Measurements from ENCODE around the gene OGFOD2. TPM values are rescaled to one million over a fixed set of nuclear protein-coding genes. Genes with fewer than 3 reads are reported as not detected.

OGFOD2 gene
- total RNA-seq, 1 donor from 2014 or later: 15.0 TPM

DNA sequence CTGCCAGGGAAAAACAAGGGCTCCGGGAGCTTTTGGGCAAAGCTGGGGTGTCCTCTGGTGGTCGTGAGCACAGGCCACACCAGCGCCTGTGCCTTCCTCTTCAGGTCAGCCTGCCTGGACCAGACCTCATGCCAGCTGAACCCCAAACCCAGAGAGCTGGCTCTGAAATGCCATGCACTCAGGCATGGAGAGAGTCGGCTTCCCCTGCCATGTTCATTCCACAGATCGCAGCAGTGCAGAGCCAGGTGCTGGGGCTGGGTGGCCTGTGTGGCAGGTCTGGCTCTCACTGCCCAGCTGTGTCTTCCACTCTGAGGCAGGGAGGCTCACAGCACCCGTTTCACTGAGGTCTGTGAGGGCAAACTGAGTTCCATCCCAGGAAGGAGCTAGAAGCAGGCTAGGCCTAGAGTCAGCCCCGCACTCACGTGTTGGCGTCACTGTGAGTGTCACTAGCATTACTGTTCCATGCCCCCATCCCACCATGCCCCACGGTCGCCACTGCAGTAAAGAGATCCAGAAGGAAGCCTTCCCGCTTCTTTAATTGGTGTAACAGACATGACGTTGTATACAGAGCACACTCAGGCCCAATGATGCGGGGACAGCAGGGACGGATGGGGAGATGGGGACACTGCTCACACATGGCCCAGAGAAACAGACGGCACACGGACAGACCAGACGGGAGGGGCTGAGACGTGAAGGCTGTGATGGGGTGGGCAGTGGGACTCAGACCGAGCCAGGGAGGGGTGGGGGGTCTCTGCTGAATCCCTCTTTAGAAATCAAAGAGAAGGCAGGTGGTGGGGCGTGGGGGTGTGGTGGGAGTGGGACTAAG, 8.1 kb downstream of the OGFOD2 start:
- Histone ChIP-seq H3K4me3 (ENCODE audit: low read depth, low read length) (no peak overlapping the region), H3K27me3 (ENCODE audit: control insufficient read depth, insufficient read depth, low read length) (no peaks in the 10 kb centered on the region), H3K36me3 (ENCODE audit: control insufficient read depth, insufficient read depth, low read length) (peaks cover 18% of the 10 kb centered on the region)
- TF ChIP-seq, protein P1, sequence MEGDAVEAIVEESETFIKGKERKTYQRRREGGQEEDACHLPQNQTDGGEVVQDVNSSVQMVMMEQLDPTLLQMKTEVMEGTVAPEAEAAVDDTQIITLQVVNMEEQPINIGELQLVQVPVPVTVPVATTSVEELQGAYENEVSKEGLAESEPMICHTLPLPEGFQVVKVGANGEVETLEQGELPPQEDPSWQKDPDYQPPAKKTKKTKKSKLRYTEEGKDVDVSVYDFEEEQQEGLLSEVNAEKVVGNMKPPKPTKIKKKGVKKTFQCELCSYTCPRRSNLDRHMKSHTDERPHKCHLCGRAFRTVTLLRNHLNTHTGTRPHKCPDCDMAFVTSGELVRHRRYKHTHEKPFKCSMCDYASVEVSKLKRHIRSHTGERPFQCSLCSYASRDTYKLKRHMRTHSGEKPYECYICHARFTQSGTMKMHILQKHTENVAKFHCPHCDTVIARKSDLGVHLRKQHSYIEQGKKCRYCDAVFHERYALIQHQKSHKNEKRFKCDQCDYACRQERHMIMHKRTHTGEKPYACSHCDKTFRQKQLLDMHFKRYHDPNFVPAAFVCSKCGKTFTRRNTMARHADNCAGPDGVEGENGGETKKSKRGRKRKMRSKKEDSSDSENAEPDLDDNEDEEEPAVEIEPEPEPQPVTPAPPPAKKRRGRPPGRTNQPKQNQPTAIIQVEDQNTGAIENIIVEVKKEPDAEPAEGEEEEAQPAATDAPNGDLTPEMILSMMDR (IDR thresholded peaks at IDR 0.05; ENCODE audit: insufficient read depth, low read length, severe bottlenecking): no peak
- DNase-seq (ENCODE audit: low read depth): no peak
- no peak for FAIRE-seq

DNA sequence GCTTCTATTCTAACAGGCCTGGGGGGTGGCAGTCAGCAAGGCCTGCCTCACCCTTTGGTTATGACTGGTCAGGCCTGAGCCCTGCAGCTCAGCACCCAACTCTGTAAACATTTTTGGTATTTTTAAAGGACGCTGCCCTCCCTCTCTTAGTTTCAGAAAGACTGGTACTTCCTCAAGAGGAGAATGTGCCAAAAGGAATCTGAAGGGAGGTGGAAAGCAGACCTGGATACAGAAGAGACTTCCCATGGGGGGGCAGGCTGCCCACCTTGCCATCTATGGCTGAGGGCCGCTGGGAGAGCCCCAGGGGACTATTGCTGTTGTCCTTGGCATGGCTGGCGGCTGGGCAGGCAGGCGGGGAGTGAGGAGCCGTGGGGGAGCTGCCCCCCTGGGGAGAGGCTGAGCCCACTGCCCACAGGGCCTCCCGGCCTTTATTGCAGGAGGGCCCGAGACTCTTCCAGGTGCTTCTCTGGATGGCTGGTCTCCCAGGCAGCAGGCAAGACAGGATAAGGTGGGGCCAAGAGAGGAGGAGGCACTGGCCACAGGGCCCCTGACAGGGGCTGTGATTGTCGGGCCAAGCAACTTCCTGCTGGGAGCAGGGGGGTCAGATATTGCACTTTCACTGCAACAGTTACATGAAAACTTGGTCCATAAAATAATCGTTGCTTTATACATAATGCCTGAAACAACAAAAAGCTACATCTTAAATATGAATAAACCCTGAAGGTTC, 8.9 kb downstream of the OGFOD2 start:
- H3K36me3 ChIP-seq (ENCODE audit: control insufficient read depth, insufficient read depth, low read length): peaks cover 17% of the 10 kb centered on the region
- no peak for DNase-seq (ENCODE audit: low read depth)
- TF ChIP-seq, protein P1 (IDR thresholded peaks at IDR 0.05; ENCODE audit: insufficient read depth, low read length, severe bottlenecking): no peak

DNA sequence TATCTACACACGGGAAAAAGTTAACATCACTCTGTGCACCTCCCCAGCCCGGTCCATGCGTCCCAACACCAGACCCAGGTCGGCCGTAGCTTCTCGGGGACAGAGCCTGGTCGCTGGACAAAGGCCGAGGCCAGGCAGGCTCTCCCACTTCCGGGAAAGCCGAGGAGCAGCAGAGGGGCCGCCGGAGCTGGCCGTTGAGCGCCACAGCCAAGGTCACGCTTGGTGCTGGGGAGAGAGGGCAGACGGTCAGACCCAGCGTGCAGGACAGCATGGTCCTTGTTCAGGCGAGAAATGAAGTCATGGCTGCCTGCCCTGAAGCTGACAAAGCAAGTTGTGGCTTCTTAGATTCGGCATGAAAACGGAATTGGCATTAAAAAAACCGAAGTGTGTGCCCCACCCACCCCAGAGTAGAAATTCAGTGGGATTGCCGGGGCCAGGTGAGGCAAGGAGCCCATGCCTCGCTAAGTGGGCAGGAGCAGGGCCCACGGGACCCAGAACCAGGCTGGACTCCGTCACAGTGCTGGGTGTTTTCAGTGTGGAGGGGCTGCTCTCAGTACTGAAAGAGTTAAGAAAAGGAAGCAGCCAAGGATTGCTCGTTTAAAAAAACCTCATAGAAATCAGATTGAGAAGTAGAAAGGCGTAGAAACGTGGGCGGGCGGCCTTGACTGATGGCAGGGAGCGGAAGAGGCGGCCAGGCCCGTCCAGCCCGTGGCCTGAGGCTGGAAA, 9.7 kb downstream of the OGFOD2 start:
- Histone ChIP-seq H3K4me3 (ENCODE audit: low read depth, low read length) (no peak overlapping the region), H3K36me3 (ENCODE audit: control insufficient read depth, insufficient read depth, low read length) (peaks cover 17% of the 10 kb centered on the region), H3K27me3 (ENCODE audit: control insufficient read depth, insufficient read depth, low read length) (no peaks in the 10 kb centered on the region)
- FAIRE-seq (no peak), DNase-seq (ENCODE audit: low read depth) (no peak)
- TF ChIP-seq, protein P1 (IDR thresholded peaks at IDR 0.05; ENCODE audit: insufficient read depth, low read length, severe bottlenecking): no peak

More for the DNA sequence above, 8.9 kb downstream of the OGFOD2 start:
- no peak for FAIRE-seq
- no peaks in the 10 kb centered on the region for H3K27me3 ChIP-seq (ENCODE audit: control insufficient read depth, insufficient read depth, low read length)
- H3K4me3 ChIP-seq (ENCODE audit: low read depth, low read length): no peak overlapping the region

DNA sequence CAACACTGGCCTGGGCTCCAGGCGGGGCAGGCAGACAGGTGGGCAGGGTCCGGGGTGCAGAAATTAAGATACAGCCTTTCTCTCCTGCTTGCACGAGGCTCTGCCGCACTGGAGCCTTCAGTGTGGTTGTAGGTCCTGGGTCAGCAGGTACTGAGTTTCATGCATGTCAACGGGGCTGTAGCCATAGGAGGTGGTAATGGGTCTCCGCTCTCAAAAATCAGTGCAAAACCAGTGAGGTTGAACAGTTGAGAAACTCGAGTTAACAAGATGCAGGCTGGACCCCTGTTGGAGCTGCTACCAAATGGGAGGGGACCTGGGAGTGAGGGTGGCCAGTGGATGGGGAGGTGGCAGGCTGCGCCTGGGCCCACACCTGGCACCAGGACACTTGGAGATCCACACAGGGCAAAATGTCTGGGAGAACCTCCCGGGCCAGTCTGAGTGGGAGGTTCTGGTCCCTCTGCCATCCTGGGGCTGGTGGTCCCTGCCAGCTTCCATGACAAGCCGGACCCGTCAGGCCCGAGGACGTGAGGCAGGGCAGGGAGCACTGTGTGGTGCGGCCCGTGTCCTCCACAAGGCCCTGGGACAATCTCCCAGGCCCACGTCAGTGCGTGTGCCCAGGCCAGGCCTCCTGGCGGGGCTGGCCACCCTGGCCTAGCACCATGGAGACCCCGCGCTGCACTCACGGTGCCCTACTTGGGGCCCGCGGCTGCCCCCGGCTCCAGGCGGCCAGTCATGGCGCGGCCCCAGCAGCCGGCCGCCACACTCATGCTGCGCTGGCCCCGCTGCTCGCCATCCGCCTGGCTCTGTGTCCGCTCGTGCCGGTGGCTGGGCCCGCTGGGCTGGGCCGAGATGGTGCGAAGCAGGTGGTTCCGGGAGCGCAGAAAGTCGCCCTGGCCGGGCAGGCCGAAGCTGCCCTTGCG, 10.6 kb downstream of the OGFOD2 start:
- DNase-seq (ENCODE audit: low read depth) (no peak), FAIRE-seq (no peak)
- Histone ChIP-seq H3K36me3 (ENCODE audit: control insufficient read depth, insufficient read depth, low read length) (peaks cover 18% of the 10 kb centered on the region), H3K27me3 (ENCODE audit: control insufficient read depth, insufficient read depth, low read length) (no peaks in the 10 kb centered on the region), H3K4me3 (ENCODE audit: low read depth, low read length) (no peak overlapping the region)
- TF ChIP-seq, protein P1 (IDR thresholded peaks at IDR 0.05; ENCODE audit: insufficient read depth, low read length, severe bottlenecking): no peak

- H3K27me3 ChIP-seq (ENCODE audit: control insufficient read depth, insufficient read depth, low read length): no peaks in the 10 kb centered on the region
- TF ChIP-seq, protein P1 (IDR thresholded peaks at IDR 0.05; ENCODE audit: insufficient read depth, low read length, severe bottlenecking): no peak
- no peak for DNase-seq (ENCODE audit: low read depth)
- no peak overlapping the region for H3K4me3 ChIP-seq (ENCODE audit: low read depth, low read length)
- peaks cover 18% of the 10 kb centered on the region for H3K36me3 ChIP-seq (ENCODE audit: control insufficient read depth, insufficient read depth, low read length)
- FAIRE-seq: no peak
Measured at GRCh38 chr12:122986258-122986871, 11.3 kb downstream of the OGFOD2 start.

All from bronchial epithelial cell (primary cell).